ENCODE results near the gene RALGPS1. TPM values are rescaled to one million over a fixed set of nuclear protein-coding genes. Genes with fewer than 3 reads are reported as not detected.

RALGPS1 gene
- polyA plus RNA-seq, 1 experiment, result 1.7 TPM

GRCh38 chr9:126983767-126984166 lies 69.2 kb downstream of the RALGPS1 start:
- H3K36me3 ChIP-seq (ENCODE audit: control insufficient read depth, insufficient read depth, low read length), result no peaks in the 10 kb centered on the region
- CTCF ChIA-PET, result no interaction called here

GRCh38 chr9:126984969-126985368 lies 70.4 kb downstream of the RALGPS1 start:
- Histone ChIP-seq H3K27me3 (ENCODE audit: control insufficient read depth, insufficient read depth, low read length) (peaks cover 2% of the 10 kb centered on the region), H3K4me3 (ENCODE audit: low read depth, low read length) (no peak overlapping the region), H3K36me3 (ENCODE audit: control insufficient read depth, insufficient read depth, low read length) (no peaks in the 10 kb centered on the region)
- ChIA-PET POLR2A (no interaction called here), CTCF (interaction anchor here (0.8 kb wide), 1 partner anchor 10 kb away, joined by 3 read pairs; no protein-coding TSS in a partner anchor)
- no peak for DNase-seq (ENCODE audit: low read depth)
- TF ChIP-seq CTCF (IDR thresholded peaks at IDR 0.05; ENCODE audit: insufficient read depth, low read depth, low read length), result no peak

More at GRCh38 chr9:126983767-126984166, 69.2 kb downstream of the RALGPS1 start:
- H3K27me3 ChIP-seq (ENCODE audit: control insufficient read depth, insufficient read depth, low read length), result no peaks in the 10 kb centered on the region; the same call in 1 of the 2 replicates
- no peak for DNase-seq (ENCODE audit: low read depth)
- no peak overlapping the region for H3K4me3 ChIP-seq (ENCODE audit: low read depth, low read length)
- no peak for TF ChIP-seq CTCF (IDR thresholded peaks at IDR 0.05; ENCODE audit: insufficient read depth, low read depth, low read length)
- POLR2A ChIA-PET, result no interaction called here

- ChIA-PET POLR2A (no interaction called here), CTCF (interaction anchor here (1.0 to 1.4 kb wide), 3 partner anchors 20 to 219 kb away, joined by 3 to 7 read pairs (median 4); no protein-coding TSS in a partner anchor)
- Histone ChIP-seq H3K36me3 (ENCODE audit: control insufficient read depth, insufficient read depth, low read length) (no peaks in the 10 kb centered on the region), H3K27me3 (ENCODE audit: control insufficient read depth, insufficient read depth, low read length) (peaks cover 4% of the 10 kb centered on the region), H3K4me3 (ENCODE audit: low read depth, low read length) (no peak overlapping the region)
- TF ChIP-seq CTCF (IDR thresholded peaks at IDR 0.05; ENCODE audit: insufficient read depth, low read depth, low read length), result no peak
- DNase-seq (ENCODE audit: low read depth), result no peak
Observed at GRCh38 chr9:126985870-126986498, 71.4 kb downstream of the RALGPS1 start.

GRCh38 chr9:126986506-126986951 lies 71.9 kb downstream of the RALGPS1 start:
- Histone ChIP-seq H3K36me3 (ENCODE audit: control insufficient read depth, insufficient read depth, low read length) (no peaks in the 10 kb centered on the region), H3K27me3 (ENCODE audit: control insufficient read depth, insufficient read depth, low read length) (peaks cover 4% of the 10 kb centered on the region), H3K4me3 (ENCODE audit: low read depth, low read length) (no peak overlapping the region)
- no peak for TF ChIP-seq CTCF (IDR thresholded peaks at IDR 0.05; ENCODE audit: insufficient read depth, low read depth, low read length)
- ChIA-PET POLR2A (no interaction called here), CTCF (interaction anchor here (1.0 to 1.6 kb wide), 4 partner anchors 12 to 219 kb away, joined by 3 to 7 read pairs (median 4); no protein-coding TSS in a partner anchor)
- no peak for DNase-seq (ENCODE audit: low read depth)

GRCh38 chr9:126988857-126989256 lies 74.3 kb downstream of the RALGPS1 start:
- peaks cover 4% of the 10 kb centered on the region for H3K27me3 ChIP-seq (ENCODE audit: control insufficient read depth, insufficient read depth, low read length)
- ChIA-PET POLR2A (no interaction called here), CTCF (no interaction called here)
- H3K4me3 ChIP-seq (ENCODE audit: low read depth, low read length), result no peak overlapping the region
- no peak for TF ChIP-seq CTCF (IDR thresholded peaks at IDR 0.05; ENCODE audit: insufficient read depth, low read depth, low read length)
- DNase-seq (ENCODE audit: low read depth), result no peak
- H3K36me3 ChIP-seq (ENCODE audit: control insufficient read depth, insufficient read depth, low read length), result no peaks in the 10 kb centered on the region

Data from BJ (cell line).